GM12878 (cell line): ENCODE measurements around the gene KCNK7. TPM values are rescaled to one million over a fixed set of nuclear protein-coding genes. Genes with fewer than 3 reads are reported as not detected.

ENCODE experiments used
- BCL11A ChIP-seq: IDR thresholded peaks from 2 replicates; pipeline ENCODE4 v1.6.1; 2011; ENCODE audit warnings: low read depth, low read length
- CREM ChIP-seq: IDR thresholded peaks from 2 replicates; pipeline ENCODE4 v1.6.1; 2014; ENCODE audit warnings: antibody characterized with exemption, low read depth
- EZH2 ChIP-seq: IDR thresholded peaks from 2 replicates; pipeline ENCODE4 v1.6.1; 2012; ENCODE audit warnings: low read depth, mild to moderate bottlenecking, control low read depth, inconsistent platforms, low read length, borderline replicate concordance; ENCODE audit not compliant: control insufficient read depth
- LARP7 ChIP-seq: fragments of 450-650 bp; IDR thresholded peaks from 2 replicates; pipeline ENCODE4 v1.6.1; 2017; ENCODE audit warnings: mild to moderate bottlenecking
- MEF2A ChIP-seq: IDR thresholded peaks from 2 replicates; pipeline ENCODE4 v1.6.1; 2011; ENCODE audit warnings: low read depth, mild to moderate bottlenecking, low read length, moderate library complexity; ENCODE audit not compliant: insufficient read depth
- NFYA ChIP-seq: IDR thresholded peaks from 2 replicates; pipeline ENCODE4 v1.6.1; 2011; ENCODE audit warnings: low read depth, mild to moderate bottlenecking, low read length, improper control_type of control experiment, borderline replicate concordance
- POLR2AphosphoS2 ChIP-seq: IDR thresholded peaks from 2 replicates; pipeline ENCODE4 v1.6.1; 2011; ENCODE audit warnings: low read depth, mild to moderate bottlenecking, low read length, improper control_type of control experiment, moderate library complexity
- SMAD5 ChIP-seq: IDR thresholded peaks from 2 replicates; pipeline ENCODE4 v1.6.1; 2016; ENCODE audit warnings: antibody characterized with exemption, low read depth
- TCF3 ChIP-seq: IDR thresholded peaks from 2 replicates; pipeline ENCODE4 v1.6.1; 2012; ENCODE audit warnings: low read depth, mild to moderate bottlenecking, low read length, borderline replicate concordance; ENCODE audit not compliant: insufficient read depth
- ZBED1 ChIP-seq: IDR thresholded peaks from 2 replicates; pipeline ENCODE4 v1.6.1; 2016; ENCODE audit warnings: borderline replicate concordance
- polyA plus RNA-seq, 11 experiments: library from polyadenylated mRNA; depleted of rRNA in 4 of 11; unstranded in 6 of 11; stranded (reverse) in 5 of 11; fragments of >200 nt; fragmentation: Nextera tagmentation in 4 of 11; fragmentation: Illumina TruSeq in 1 of 11; extraction: Ambion mirVana in 4 of 11; extraction: Trizol in 1 of 11; gene quantifications; 1 replicate in 1 of 11; 2 replicates in 10 of 11; pipeline versions ENCODE4 v1.2.1 to v1.2.3, GENCODE V29; 2011 to 2016; ENCODE audit warnings: inconsistent platforms in 2 of 11, missing spikeins in 2 of 11, low read depth in 1 of 11
- total RNA-seq, 4 experiments: library from RNA; depleted of rRNA in 3 of 4; stranded (reverse); fragments of >200 nt in 3 of 4; fragmentation: Illumina TruSeq in 1 of 4; extraction: Trizol in 1 of 4; gene quantifications; 2 replicates each; pipeline versions ENCODE4 v1.2.1 to v1.2.3, GENCODE V29; 2013 to 2021
- TF ChIP-seq, protein P1 (sequence below): IDR thresholded peaks from 2 replicates; pipeline ENCODE4 v1.6.1; 2012; ENCODE audit warnings: low read length, inconsistent platforms
- TF ChIP-seq, protein P2 (sequence below): fragments of 450-650 bp; IDR thresholded peaks from 2 replicates; pipeline ENCODE4 v1.6.1; 2017; ENCODE audit warnings: mild to moderate bottlenecking, moderate library complexity
- TF ChIP-seq, protein P3 (sequence below): IDR thresholded peaks from 2 replicates; pipeline ENCODE4 v1.6.1; 2011; ENCODE audit warnings: low read depth, low read length, improper control_type of control experiment, borderline replicate concordance
- TF ChIP-seq, protein P4 (sequence below): fragments of 450-650 bp; formaldehyde crosslinking; IDR thresholded peaks from 2 replicates; pipeline ENCODE4 v1.4.0; 2022; ENCODE audit warnings: mild to moderate bottlenecking, moderate library complexity

Gene KCNK7
- total and polyA plus RNA-seq, 10 of the 15 experiments (the other 5 are each of a cell fraction or from before 2014, with no cell fraction given), result 0.11 to 0.54 (median 0.23) TPM; not detected in 7

DNA sequence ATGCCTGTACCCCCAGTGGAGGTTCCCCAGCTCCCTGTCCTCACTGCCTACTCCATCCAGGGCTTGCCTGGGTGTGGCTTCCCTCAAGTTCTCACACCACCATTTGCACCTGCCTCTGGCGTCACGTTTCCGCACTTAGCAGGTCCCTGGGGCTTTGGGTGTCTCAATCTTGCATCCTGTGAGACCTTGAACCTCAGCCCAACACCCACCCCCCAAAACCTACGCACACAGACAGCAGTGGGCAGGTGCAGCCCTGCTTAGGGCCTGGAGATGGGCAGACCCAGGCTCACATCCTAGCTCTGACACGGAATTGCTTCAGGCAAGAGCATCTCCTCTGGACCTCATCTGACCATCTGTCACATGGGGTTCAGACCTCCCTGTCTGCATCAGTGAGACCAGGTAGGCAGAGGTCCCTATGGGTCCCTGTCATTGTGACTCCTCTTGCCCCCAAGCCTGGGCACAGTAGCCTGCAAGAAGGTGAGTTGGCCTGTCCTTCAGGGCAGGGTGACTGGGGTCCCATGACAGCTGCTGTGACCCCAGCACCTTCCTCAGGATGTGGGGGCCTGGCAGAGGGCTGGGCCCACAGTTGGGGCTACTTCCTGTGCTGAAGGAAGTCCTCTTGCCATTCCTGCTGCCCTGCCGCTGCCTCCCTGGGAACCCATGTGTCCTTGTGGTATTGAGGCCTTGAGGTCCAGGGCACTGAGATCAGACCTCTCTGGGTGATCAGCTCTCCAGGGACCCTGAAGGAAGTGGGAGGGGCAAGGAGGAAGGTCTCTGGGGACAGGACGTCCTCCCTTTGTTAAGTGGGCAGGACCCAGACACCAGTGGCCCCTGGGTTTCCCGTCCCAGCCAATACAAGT, 44.3 kb upstream of the KCNK7 start (continued):
- TF ChIP-seq, protein P1, sequence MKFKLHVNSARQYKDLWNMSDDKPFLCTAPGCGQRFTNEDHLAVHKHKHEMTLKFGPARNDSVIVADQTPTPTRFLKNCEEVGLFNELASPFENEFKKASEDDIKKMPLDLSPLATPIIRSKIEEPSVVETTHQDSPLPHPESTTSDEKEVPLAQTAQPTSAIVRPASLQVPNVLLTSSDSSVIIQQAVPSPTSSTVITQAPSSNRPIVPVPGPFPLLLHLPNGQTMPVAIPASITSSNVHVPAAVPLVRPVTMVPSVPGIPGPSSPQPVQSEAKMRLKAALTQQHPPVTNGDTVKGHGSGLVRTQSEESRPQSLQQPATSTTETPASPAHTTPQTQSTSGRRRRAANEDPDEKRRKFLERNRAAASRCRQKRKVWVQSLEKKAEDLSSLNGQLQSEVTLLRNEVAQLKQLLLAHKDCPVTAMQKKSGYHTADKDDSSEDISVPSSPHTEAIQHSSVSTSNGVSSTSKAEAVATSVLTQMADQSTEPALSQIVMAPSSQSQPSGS, result no peak; the same call in 1 of the 2 replicates
- TF ChIP-seq EZH2 (no peak), MEF2A (0 out of 2 replicates have a peak, but pooled peaks have one; percentile 36), LARP7 (peak; percentile 70; the same call in 1 of the 2 replicates), NFYA (no peak), BCL11A (peak; percentile 87), TCF3 (peak; percentile 90), SMAD5 (0 out of 2 replicates have a peak, but pooled peaks have one; percentile 20), POLR2AphosphoS2 (peak; percentile 73; the same call in 1 of the 2 replicates), CREM (peak; percentile 88), ZBED1 (no peak)
- TF ChIP-seq, protein P2, sequence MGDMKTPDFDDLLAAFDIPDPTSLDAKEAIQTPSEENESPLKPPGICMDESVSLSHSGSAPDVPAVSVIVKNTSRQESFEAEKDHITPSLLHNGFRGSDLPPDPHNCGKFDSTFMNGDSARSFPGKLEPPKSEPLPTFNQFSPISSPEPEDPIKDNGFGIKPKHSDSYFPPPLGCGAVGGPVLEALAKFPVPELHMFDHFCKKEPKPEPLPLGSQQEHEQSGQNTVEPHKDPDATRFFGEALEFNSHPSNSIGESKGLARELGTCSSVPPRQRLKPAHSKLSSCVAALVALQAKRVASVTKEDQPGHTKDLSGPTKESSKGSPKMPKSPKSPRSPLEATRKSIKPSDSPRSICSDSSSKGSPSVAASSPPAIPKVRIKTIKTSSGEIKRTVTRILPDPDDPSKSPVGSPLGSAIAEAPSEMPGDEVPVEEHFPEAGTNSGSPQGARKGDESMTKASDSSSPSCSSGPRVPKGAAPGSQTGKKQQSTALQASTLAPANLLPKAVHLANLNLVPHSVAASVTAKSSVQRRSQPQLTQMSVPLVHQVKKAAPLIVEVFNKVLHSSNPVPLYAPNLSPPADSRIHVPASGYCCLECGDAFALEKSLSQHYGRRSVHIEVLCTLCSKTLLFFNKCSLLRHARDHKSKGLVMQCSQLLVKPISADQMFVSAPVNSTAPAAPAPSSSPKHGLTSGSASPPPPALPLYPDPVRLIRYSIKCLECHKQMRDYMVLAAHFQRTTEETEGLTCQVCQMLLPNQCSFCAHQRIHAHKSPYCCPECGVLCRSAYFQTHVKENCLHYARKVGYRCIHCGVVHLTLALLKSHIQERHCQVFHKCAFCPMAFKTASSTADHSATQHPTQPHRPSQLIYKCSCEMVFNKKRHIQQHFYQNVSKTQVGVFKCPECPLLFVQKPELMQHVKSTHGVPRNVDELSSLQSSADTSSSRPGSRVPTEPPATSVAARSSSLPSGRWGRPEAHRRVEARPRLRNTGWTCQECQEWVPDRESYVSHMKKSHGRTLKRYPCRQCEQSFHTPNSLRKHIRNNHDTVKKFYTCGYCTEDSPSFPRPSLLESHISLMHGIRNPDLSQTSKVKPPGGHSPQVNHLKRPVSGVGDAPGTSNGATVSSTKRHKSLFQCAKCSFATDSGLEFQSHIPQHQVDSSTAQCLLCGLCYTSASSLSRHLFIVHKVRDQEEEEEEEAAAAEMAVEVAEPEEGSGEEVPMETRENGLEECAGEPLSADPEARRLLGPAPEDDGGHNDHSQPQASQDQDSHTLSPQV, result no peak
- TF ChIP-seq, protein P3, sequence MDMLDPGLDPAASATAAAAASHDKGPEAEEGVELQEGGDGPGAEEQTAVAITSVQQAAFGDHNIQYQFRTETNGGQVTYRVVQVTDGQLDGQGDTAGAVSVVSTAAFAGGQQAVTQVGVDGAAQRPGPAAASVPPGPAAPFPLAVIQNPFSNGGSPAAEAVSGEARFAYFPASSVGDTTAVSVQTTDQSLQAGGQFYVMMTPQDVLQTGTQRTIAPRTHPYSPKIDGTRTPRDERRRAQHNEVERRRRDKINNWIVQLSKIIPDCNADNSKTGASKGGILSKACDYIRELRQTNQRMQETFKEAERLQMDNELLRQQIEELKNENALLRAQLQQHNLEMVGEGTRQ, result no peak
- TF ChIP-seq, protein P4, sequence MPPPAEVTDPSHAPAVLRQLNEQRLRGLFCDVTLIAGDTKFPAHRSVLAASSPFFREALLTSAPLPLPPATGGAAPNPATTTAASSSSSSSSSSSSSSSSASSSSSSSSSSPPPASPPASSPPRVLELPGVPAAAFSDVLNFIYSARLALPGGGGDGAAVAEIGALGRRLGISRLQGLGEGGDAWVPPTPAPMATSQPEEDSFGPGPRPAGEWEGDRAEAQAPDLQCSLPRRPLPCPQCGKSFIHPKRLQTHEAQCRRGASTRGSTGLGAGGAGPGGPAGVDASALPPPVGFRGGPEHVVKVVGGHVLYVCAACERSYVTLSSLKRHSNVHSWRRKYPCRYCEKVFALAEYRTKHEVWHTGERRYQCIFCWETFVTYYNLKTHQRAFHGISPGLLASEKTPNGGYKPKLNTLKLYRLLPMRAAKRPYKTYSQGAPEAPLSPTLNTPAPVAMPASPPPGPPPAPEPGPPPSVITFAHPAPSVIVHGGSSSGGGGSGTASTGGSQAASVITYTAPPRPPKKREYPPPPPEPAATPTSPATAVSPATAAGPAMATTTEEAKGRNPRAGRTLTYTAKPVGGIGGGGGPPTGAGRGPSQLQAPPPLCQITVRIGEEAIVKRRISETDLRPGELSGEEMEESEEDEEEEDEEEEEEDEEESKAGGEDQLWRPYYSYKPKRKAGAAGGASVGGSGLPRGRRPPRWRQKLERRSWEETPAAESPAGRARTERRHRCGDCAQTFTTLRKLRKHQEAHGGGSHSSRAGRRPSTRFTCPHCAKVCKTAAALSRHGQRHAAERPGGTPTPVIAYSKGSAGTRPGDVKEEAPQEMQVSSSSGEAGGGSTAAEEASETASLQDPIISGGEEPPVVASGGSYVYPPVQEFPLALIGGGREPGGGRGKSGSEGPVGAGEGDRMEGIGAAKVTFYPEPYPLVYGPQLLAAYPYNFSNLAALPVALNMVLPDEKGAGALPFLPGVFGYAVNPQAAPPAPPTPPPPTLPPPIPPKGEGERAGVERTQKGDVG (CRISPR knock-in tag), result no peak
